Heart right ventricle (tissue), 16 donors: ENCODE measurements around the gene RUNX3. TPM values are rescaled to one million over a fixed set of nuclear protein-coding genes. Genes with fewer than 3 reads are reported as not detected.

Experiments
- ATAC-seq, 8 donors: fragments of 200-7000 bp; cut with Tn5 transposase; one replicate each; pipeline ENCODE4 v1.9.1; 2020; ENCODE audit warnings: mild to moderate bottlenecking in 8 of 8, moderate library complexity in 8 of 8, moderate number of reproducible peaks in 1 of 8
- DNase-seq, 2 donors: peaks; one replicate each; pipeline ENCODE4 v3.0.0-alpha.2; 2020
- H3K27ac ChIP-seq, 10 donors: fragments of 200-600 bp; sonication (generic) in 2 of 10; one replicate each; pipeline versions ENCODE4 v1.5.0 to v1.8.0; 2020 to 2022; ENCODE audit warnings: mild to moderate bottlenecking in 3 of 10
- H3K27me3 ChIP-seq, 7 donors: fragments of 200-600 bp; one replicate each; pipeline ENCODE4 v1.8.0; 2021 to 2022; ENCODE audit warnings: mild to moderate bottlenecking in 2 of 7
- H3K36me3 ChIP-seq, 9 donors: fragments of 200-600 bp; sonication (generic) in 1 of 9; one replicate each; pipeline versions ENCODE4 v1.5.0 to v1.8.0; 2020 to 2022; ENCODE audit warnings: mild to moderate bottlenecking in 2 of 9
- H3K4me1 ChIP-seq, 9 donors: fragments of 200-600 bp; sonication (generic) in 1 of 9; one replicate each; pipeline versions ENCODE4 v1.5.0 to v1.8.0; 2020 to 2022; ENCODE audit warnings: mild to moderate bottlenecking in 4 of 9
- H3K4me3 ChIP-seq, 10 donors: fragments of 200-600 bp; sonication (generic) in 2 of 10; one replicate each; pipeline versions ENCODE4 v1.5.0 to v1.8.0; 2020 to 2022; ENCODE audit warnings: mild to moderate bottlenecking in 7 of 10, moderate library complexity in 2 of 10
- H3K9me3 ChIP-seq, 11 donors: fragments of 200-600 bp in 10 of 11; sonication (generic) in 2 of 11; one replicate each; pipeline versions ENCODE4 v1.5.0 to v1.8.0; 2013 to 2022; ENCODE audit warnings: mild to moderate bottlenecking in 2 of 11, control low read depth in 1 of 11, moderate library complexity in 1 of 11
- WGBS, 2 donors: extraction: QIAGEN DNeasy Blood & Tissue Kit; methylation state at CpG; one replicate each; pipeline ENCODE4 v1.1.7; 2013; ENCODE audit warnings: inconsistent platforms in 1 of 2; 5-methylcytosine and 5-hydroxymethylcytosine counted together
- intact Hi-C, 10 donors: fragments of 100-400 bp; cut with DNase I; formaldehyde crosslinking; loops; one replicate each; pipeline versions ENCODE4 v1.11.1 to v1.14.2; 2022
- polyA plus RNA-seq, 2 donors: library from polyadenylated mRNA; stranded (reverse); fragments of 200-250 nt; gene quantifications; one replicate each; pipeline ENCODE4 v1.2.3, GENCODE V29; 2013
- total RNA-seq, 10 donors: library from RNA; stranded (reverse); fragmentation: NEBNext Ultra II Directional in 3 of 10; extraction: Animal tissue kit (Norgen Biotek cat#: 25700) in 3 of 10; gene quantifications; one replicate each; pipeline versions ENCODE4 v1.2.1 to v1.2.4, GENCODE V29; 2021 to 2023
- TF ChIP-seq, protein P1 (sequence below), 9 donors: fragments of 200-600 bp; sonication (generic) in 2 of 9; IDR thresholded peaks; one replicate each; pipeline versions ENCODE4 v1.5.0 to v1.8.0; 2021 to 2022; ENCODE audit warnings: antibody characterized with exemption in 9 of 9, mild to moderate bottlenecking in 5 of 9, moderate library complexity in 1 of 9
- donor health status: Arrhythmogenic right ventricular cardiomyopathy.
- donor health status: ischemic (EF 13 %, LVEDD 7.1; RV severe dilation, severe dysfunction).
- donor health status: healthy with polysubstance abuse.
- donor health status: DM: no; HTN: yes; CAD: no.
- donor health status: DM: no; HTN: no; CAD: no.
- donor health status: ischemic (EF 25% LVEDD 6.9; RV normal size, moderate dysfunction).
- donor health status: ischemic (EF 25% LVEDD 5.7; RV mildly dilated, moderate dysfunction).
- donor health status: healthy.
- donor health status: DM: yes; HTN: yes; CAD: no.
- donor health status: Ischemic cardiomyopathy.
- donor health status: ischemic (EF 35%, LVEDD 5.7; RV mildly dilated, moderate dysfunction).
- donor health status: nonischemic (EF 11% LVEDD 7.7; RV severe dilation, severe dysfunction).
- donor health status: DM: yes; HTN: yes; CAD: no.
- donor health status: PGD.
- donor health status: ischemic (EF 29% LVEDD 5.4; RV normal size, mild dysfunction).
- donor health status: nonischemic (EF 23%, LVEDD 6.1; RV moderate dilation, normal function).

The RUNX3 gene
- total and polyA plus RNA-seq, 12 donors: 0.07 to 5.9 (median 0.38) TPM

DNA sequence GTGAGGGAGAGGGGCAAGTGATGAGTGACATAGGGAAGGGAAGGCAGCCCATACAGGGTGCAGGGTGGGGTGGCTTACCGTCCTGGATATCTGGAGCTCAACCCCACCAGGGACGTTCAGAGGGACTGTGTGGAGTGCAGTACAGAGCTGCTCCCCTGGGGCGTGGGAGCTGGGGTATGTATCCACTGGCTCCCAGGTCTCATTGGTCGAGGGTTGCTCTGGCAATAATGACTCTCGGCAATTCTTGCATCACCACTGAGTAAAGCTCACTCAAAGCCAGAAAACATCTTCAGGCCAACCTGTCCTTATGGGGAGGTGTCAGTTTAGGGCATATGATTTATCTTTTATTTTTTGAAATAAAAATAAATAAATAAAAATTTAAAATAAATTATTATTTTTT, 43.2 kb upstream of the RUNX3 start:
- TF ChIP-seq, protein P1, sequence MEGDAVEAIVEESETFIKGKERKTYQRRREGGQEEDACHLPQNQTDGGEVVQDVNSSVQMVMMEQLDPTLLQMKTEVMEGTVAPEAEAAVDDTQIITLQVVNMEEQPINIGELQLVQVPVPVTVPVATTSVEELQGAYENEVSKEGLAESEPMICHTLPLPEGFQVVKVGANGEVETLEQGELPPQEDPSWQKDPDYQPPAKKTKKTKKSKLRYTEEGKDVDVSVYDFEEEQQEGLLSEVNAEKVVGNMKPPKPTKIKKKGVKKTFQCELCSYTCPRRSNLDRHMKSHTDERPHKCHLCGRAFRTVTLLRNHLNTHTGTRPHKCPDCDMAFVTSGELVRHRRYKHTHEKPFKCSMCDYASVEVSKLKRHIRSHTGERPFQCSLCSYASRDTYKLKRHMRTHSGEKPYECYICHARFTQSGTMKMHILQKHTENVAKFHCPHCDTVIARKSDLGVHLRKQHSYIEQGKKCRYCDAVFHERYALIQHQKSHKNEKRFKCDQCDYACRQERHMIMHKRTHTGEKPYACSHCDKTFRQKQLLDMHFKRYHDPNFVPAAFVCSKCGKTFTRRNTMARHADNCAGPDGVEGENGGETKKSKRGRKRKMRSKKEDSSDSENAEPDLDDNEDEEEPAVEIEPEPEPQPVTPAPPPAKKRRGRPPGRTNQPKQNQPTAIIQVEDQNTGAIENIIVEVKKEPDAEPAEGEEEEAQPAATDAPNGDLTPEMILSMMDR (IDR thresholded peaks at IDR 0.05): no peak

DNA sequence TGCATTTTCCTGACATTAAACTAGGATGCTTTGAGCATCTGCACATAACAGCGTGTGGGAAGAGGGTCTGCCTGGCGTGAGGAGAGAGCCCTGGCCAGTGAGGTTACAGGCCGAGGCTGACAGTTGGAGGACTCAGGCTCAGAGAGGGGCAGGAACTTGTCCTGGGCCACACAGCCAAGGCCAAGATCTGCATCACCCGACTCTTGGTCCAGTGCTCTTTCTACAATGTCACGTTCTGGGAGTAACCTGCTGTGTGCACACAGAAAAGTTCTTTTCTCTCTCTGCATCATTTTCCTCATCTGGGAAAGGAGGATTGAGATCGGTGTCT, 42.8 kb upstream of the RUNX3 start:
- peaks cover 0 to 6% (median 0%) of the 10 kb centered on the region in 9 donors for H3K4me1 ChIP-seq
- DNase-seq: no peak
- H3K4me3 ChIP-seq: no peak overlapping the region
- 87 to 89% methylated on average over 6 of the region's 6 CpGs for WGBS, 2 donors
- H3K9me3 ChIP-seq: peaks cover 0 to 35% (median 12%) of the 10 kb centered on the region in 11 donors
- ATAC-seq: no peak
- no peak overlapping the region for H3K27ac ChIP-seq
- peaks cover 0 to 50% (median 36%) of the 10 kb centered on the region in 7 donors for H3K27me3 ChIP-seq
- TF ChIP-seq, protein P1 (IDR thresholded peaks at IDR 0.05): no peak
- no peaks in the 10 kb centered on the region for H3K36me3 ChIP-seq
- intact Hi-C loops: no loop called here

More for the DNA sequence above, 43.2 kb upstream of the RUNX3 start:
- DNase-seq (no peak), ATAC-seq (no peak)
- intact Hi-C loops: no loop called here
- Histone ChIP-seq H3K4me3 (no peak overlapping the region), H3K4me1 (peaks cover 0 to 6% (median 0%) of the 10 kb centered on the region in 9 donors), H3K36me3 (no peaks in the 10 kb centered on the region), H3K27me3 (peaks cover 0 to 47% (median 33%) of the 10 kb centered on the region in 7 donors), H3K27ac (no peak overlapping the region), H3K9me3 (peaks cover 0 to 35% (median 12%) of the 10 kb centered on the region in 11 donors)
- 68 to 83% methylated on average over 5 of the region's 5 CpGs for WGBS, 2 donors

DNA sequence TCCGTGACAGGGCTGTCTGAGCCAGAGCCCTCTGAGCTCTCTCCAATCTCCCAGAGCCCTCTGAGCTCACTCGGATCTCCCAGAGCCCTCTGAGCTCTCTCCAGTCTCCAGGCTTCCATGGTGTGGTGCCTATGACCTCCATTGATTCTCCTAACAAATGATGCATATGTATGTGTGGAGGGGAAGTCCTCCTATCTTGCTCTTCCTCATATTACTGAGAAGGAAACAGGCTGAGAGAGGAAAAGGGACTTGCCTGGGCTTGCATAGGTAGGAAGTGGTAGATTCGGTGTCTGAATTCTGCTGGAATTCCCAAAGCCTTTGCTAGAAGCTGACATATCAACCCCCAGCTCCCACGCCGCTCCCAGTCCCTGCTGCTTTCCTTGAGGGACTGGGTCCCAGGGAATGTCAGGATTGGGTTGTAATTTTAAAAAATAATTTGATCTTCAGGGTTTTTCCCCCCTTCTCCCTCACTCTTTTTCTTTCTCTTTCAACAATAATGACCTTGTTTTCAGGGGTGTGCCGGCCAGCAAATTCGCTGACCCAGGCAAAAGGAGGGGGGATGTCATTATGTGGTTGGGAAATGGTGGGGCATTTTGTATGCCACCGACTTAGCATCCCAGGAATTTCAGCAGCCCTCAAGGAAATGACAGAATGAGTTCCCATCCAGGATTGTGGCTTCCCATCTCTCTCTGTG, 42.3 kb upstream of the RUNX3 start:
- Histone ChIP-seq H3K36me3 (no peaks in the 10 kb centered on the region), H3K4me1 (peaks cover 0 to 6% (median 0%) of the 10 kb centered on the region in 9 donors), H3K27me3 (peaks cover 0 to 54% (median 41%) of the 10 kb centered on the region in 7 donors), H3K27ac (no peak overlapping the region), H3K9me3 (peaks cover 0 to 34% (median 12%) of the 10 kb centered on the region in 11 donors), H3K4me3 (no peak overlapping the region)
- no peak for DNase-seq
- TF ChIP-seq, protein P1 (IDR thresholded peaks at IDR 0.05): no peak
- intact Hi-C loops: no loop called here
- 62 to 68% methylated on average over 8 of the region's 8 CpGs for WGBS, 2 donors
- peak in 1 of 8 donors; percentile 25 for ATAC-seq

DNA sequence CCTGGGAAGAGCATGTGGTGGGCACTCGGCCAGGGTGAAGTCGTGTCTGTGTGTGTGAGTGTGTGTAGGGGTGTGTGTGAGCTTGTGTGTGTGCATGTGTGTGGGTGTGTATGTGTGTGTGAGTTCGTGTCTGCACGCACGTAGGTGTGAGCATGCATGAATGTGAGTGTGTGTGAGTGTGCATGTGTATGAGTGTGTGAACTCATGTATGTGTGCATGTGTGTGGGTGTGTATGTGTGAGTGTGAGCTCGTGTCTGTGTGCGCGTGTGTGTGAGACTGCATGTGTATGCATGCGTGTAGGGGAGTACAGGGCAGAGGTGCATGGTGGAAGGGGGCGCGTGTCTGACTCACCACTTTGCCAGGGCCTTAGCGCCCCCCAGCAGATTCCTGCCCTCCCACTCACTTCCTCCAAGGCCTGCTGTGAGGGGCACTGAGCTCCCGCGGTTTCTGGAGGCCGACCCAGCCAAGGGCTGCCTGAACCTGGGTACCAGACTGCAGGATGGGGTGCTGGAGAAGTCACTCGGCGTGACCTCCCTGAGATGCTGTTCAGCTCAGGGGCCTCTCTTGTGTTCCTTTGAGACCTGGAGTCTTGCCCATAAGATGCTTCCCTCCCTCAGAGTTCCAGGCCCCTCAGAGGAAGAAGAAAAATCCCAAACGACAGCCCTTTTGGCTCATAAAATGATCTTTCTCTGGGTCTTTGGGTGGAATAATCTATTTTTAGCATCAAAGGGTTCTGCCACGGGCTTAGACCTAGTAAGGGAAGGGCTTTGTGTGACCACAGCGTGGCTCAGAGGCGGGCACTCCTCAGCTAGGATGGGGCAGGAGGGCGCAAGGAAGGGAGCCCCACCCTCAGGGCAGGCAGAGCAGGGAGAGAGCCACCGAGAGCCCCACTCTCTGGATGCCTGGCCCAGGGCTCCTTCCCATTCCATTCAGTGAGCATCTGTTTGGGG, 41.1 kb upstream of the RUNX3 start:
- DNase-seq (no peak), ATAC-seq (peak in 1 of 8 donors; percentile 30)
- TF ChIP-seq, protein P1 (IDR thresholded peaks at IDR 0.05): no peak
- Histone ChIP-seq H3K27me3 (peaks cover 0 to 62% (median 38%) of the 10 kb centered on the region in 7 donors), H3K4me1 (peaks cover 0 to 11% (median 0%) of the 10 kb centered on the region in 9 donors), H3K27ac (no peak overlapping the region), H3K36me3 (no peaks in the 10 kb centered on the region), H3K4me3 (no peak overlapping the region), H3K9me3 (peaks cover 0 to 23% (median 10%) of the 10 kb centered on the region in 11 donors)
- intact Hi-C loops: no loop called here
- whole genome bisulfite sequencing, 2 donors: 73 to 74% methylated on average over 23 of the region's 23 CpGs
